22Rv1 (cell line): ENCODE data around the gene DPF3.

Experiments
- H3K27ac ChIP-seq: fragments of 450-650 bp; 2 replicates; pipeline ENCODE4 v1.5.1; 2017
- ZFX ChIP-seq: fragments of 450-650 bp; IDR thresholded peaks from 2 replicates; pipeline ENCODE4 v1.6.1; 2017; ENCODE audit warnings: antibody characterized with exemption, borderline replicate concordance
- TF ChIP-seq, protein P1 (sequence below): fragments of 450-650 bp; IDR thresholded peaks from 2 replicates; pipeline ENCODE4 v1.5.1; 2017; ENCODE audit warnings: mild to moderate bottlenecking

Gene DPF3

DNA sequence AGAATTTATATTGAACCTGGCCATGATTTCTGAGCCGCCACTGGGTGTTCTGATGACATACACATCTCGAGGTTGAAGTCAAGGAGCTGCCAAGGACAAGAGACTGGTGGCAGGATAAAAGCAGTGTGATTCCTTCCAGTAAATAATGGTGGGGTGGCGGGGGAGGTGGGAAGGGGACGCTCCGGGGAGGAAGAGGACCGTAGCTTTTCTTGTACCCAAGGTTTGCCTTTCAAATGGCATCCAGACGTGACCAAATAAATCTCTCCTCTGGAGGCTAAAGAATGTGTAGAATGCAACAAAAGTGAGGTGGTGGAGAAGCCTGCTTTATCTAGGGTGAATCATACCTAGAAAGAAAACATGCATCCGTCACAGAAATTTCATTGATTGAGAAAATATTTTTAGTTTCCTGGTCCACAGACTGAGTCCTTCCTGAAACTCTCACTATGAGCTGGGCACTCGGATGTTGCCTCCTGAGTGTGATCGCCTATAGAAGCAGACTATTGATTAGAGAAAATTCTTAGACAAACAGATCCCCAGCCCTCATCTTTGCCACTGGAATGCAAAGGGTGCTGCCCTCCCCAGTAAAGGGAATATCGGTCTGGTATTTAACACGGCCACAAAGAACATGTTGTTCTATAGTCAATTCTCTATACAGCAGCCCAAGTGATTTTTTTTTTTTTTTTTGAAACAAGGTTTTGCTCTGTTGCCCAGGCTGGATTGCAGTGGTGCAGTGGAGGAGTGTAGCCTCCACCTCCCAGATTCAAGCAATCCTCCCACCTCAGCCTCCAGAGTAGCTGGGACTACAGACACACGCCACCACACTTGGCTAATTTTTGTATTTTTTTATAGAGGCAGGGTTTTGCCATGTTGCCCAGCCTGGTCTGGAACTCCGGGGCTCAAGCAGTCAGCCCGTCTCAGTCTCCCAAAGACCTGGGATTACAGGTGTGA, 112.1 kb downstream of the DPF3 start:
- no peak overlapping the region for H3K27ac ChIP-seq
- no peak for TF ChIP-seq ZFX
- TF ChIP-seq, protein P1, sequence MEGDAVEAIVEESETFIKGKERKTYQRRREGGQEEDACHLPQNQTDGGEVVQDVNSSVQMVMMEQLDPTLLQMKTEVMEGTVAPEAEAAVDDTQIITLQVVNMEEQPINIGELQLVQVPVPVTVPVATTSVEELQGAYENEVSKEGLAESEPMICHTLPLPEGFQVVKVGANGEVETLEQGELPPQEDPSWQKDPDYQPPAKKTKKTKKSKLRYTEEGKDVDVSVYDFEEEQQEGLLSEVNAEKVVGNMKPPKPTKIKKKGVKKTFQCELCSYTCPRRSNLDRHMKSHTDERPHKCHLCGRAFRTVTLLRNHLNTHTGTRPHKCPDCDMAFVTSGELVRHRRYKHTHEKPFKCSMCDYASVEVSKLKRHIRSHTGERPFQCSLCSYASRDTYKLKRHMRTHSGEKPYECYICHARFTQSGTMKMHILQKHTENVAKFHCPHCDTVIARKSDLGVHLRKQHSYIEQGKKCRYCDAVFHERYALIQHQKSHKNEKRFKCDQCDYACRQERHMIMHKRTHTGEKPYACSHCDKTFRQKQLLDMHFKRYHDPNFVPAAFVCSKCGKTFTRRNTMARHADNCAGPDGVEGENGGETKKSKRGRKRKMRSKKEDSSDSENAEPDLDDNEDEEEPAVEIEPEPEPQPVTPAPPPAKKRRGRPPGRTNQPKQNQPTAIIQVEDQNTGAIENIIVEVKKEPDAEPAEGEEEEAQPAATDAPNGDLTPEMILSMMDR: no peak

DNA sequence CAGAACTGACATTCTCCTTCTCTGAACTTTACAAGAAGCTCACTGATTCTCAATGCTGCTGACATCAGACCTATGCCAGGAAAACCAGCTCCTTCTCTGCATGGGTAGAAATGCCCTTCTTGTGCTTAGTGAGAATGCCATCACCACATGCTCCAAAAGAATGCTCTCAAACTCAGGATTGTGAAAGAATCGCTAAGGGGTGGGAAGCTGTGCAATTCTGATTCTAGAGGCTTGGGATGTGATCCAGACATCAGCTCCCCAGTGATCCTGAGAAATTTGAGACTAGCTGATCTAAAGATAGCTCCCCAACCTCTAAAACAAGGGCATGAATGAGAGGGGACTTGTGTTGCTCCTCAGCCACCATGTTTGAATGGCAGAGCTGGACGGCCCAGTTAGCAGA, 113.2 kb downstream of the DPF3 start:
- TF ChIP-seq, protein P1: no peak
- no peak for TF ChIP-seq ZFX
- no peak overlapping the region for H3K27ac ChIP-seq

DNA sequence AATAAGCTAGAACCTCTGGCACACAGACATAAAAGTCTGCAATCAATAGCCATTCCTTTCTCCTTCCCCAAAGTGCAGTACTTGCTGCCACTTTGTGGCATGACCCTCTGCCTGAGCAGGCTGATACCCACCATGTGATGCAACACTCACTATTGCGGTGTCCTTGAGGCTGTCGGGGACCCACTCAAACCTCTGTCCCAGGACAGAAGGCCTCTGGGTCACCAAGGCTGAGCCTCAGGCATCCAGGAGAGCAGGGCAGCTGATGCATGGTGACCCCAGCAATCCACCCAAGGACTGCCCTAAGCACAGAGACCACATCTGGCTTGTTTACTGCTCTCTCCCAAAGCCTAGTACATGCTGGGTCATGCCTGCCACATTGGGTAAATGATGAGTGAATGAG, 114.2 kb downstream of the DPF3 start:
- no peak overlapping the region for H3K27ac ChIP-seq
- no peak for TF ChIP-seq ZFX

DNA sequence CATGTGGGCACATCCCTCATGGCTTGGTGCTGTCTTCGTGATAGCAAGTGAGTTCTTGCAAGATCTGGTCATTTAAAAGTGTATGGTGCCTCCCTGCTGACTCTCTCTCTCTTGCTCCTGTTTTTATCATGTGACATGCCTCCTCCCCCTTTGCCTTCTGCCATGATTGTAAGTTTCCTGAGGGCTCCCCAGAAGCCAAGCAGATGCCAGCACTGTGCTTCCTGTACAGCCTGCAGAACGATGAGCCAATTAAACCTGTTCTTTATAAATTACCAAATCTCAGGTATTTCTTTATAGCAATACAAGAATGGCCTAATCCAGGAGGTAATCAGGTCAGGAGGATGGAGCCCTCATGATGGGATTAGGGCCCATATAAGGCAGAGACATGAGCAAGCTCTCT, 116.3 kb downstream of the DPF3 start:
- no peak overlapping the region for H3K27ac ChIP-seq
- TF ChIP-seq ZFX: no peak
- TF ChIP-seq, protein P1: no peak

DNA sequence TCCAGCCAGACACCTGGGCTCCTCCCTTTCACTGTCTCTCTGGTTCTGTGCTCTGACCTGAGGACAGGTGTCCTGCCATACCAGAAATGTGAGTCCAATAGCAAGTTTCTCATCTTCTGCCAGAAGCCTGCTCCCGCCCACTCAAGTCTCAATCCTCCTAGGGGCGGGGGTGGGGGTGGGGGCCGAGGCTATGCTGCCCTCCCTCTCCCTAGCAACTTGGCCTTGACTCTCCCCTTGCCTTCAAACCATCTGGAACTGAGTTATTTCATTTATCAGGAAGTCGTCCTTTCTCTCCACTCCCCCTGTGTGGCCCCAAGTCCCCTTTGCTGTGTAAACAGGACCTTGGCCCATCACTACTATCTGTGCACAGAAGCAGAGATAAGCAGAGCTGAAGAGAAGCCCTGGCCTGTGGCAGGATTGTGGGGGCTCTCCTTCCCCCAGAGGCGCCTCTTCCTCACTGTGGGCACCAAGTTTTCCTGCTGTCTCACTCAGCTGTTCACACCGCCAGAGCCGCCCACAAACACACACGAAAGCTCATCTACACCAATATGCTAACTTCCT, 117.1 kb downstream of the DPF3 start:
- no peak for TF ChIP-seq ZFX
- TF ChIP-seq, protein P1: no peak
- H3K27ac ChIP-seq: no peak overlapping the region

DNA sequence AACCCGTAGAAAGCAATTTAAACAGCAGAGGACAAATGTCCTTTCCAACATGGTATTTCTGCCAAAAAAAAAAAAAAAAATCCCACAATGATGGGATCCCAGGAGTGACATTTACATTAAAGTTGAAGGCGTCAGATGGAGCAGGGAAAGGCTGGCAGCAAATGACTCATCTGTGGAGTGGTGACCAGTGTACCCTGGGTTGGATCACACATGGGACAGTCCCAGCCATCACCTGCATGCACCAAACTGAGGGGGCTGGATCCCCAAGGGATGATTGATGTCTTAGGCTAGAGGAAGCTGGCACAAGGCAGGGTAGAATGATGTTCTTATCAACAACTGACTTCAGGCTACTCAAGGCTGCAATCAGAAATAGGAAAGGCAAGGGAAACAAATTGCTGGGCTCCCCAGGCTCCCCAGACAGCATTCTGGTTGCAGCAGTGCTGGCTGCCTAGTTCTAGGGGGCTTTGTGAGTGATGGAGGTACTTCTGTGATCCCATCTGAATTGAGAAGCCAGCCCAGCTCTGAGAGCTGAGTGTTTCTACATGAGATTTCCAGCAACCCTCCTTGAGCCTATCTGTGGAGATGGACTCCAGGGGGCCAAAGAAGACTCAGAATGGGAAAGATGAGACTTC, 117.9 kb downstream of the DPF3 start:
- no peak overlapping the region for H3K27ac ChIP-seq
- no peak for TF ChIP-seq ZFX
- TF ChIP-seq, protein P1: no peak

DNA sequence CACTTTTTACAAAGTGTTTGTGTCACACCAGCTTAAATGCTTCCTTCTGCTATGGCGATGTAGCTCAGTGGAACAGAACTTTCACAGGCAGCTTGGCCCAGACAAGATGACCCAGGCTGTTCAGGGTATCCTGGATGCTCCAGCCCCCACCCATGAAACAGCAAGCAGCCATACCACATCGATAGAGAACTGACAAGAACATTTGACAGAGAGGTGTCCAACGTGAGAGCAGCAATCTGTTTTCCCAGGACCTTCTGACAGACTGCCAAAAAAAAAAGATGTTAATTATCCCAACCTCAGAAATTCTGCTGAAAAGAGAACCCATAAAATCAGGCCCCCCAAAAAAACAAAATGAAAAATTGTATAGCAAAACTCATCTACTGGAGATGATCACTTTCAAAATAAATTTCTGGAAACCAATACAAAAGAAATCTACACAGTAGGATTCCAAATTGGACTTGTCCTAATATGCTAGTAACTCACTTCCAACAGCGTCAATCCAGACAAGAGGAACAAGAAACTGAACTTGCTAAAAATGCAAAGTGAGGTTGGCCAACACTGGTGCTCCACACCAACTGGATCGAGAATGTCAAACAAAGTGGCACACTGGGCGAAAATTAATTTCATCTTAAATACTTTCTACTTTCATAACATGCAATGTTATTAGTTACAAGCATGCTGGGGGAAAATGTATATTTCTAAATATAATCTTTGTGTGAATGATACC, 118.8 kb downstream of the DPF3 start:
- no peak overlapping the region for H3K27ac ChIP-seq
- TF ChIP-seq, protein P1: no peak
- no peak for TF ChIP-seq ZFX
